ENCODE measurements around the gene LETM1.

GRCh38 chr4:1832690-1833089, 23.3 kb downstream of the LETM1 start:
- TF ChIP-seq, protein P1, sequence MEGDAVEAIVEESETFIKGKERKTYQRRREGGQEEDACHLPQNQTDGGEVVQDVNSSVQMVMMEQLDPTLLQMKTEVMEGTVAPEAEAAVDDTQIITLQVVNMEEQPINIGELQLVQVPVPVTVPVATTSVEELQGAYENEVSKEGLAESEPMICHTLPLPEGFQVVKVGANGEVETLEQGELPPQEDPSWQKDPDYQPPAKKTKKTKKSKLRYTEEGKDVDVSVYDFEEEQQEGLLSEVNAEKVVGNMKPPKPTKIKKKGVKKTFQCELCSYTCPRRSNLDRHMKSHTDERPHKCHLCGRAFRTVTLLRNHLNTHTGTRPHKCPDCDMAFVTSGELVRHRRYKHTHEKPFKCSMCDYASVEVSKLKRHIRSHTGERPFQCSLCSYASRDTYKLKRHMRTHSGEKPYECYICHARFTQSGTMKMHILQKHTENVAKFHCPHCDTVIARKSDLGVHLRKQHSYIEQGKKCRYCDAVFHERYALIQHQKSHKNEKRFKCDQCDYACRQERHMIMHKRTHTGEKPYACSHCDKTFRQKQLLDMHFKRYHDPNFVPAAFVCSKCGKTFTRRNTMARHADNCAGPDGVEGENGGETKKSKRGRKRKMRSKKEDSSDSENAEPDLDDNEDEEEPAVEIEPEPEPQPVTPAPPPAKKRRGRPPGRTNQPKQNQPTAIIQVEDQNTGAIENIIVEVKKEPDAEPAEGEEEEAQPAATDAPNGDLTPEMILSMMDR (IDR thresholded peaks at IDR 0.05 in 2 of 3, conservative IDR thresholded peaks at IDR 0.05 in 1 of 3; ENCODE audit: borderline replicate concordance in 1 of 3, insufficient read depth in 1 of 3, low read depth in 2 of 3, low read length in 2 of 3): no peak
- TF ChIP-seq POLR2A (IDR thresholded peaks at IDR 0.05; ENCODE audit: borderline replicate concordance, extremely low read depth, insufficient read depth, insufficient read length) (no peak), SRF (IDR thresholded peaks at IDR 0.05; ENCODE audit: low read depth) (no peak), REST (IDR thresholded peaks at IDR 0.05; ENCODE audit: low read depth) (no peak), EZH2 (IDR thresholded peaks at IDR 0.05) (no peak), POLR2AphosphoS5 (IDR thresholded peaks at IDR 0.05; ENCODE audit: low read depth, low read length) (no peak), EZH2phosphoT487 (IDR thresholded peaks at IDR 0.05; ENCODE audit: borderline replicate concordance) (no peak)
